Epithelial cell of proximal tubule (primary cell): ENCODE results near the gene ENOX1. TPM values are rescaled to one million over a fixed set of nuclear protein-coding genes. Genes with fewer than 3 reads are reported as not detected.

Experiments
- DNase-seq: peaks from one replicate; pipeline ENCODE4 v3.0.0-alpha.2; 2011; ENCODE audit warnings: low read depth
- H3K4me3 ChIP-seq: 2 replicates; pipeline ENCODE4 v1.5.1; 2011; ENCODE audit warnings: low read depth, mild to moderate bottlenecking, low read length
- total RNA-seq: library from RNA; depleted of rRNA; stranded (reverse); fragments of >200 nt; gene quantifications from 2 replicates; pipeline ENCODE4 v1.2.3, GENCODE V29; 2015
- TF ChIP-seq, protein P1 (sequence below): conservative IDR thresholded peaks from 2 replicates; pipeline ENCODE4 v1.5.1; 2012; ENCODE audit warnings: low read depth, mild to moderate bottlenecking, low read length

Gene ENOX1
- total RNA-seq, 1 donor from 2014 or later = 0.17 TPM

DNA sequence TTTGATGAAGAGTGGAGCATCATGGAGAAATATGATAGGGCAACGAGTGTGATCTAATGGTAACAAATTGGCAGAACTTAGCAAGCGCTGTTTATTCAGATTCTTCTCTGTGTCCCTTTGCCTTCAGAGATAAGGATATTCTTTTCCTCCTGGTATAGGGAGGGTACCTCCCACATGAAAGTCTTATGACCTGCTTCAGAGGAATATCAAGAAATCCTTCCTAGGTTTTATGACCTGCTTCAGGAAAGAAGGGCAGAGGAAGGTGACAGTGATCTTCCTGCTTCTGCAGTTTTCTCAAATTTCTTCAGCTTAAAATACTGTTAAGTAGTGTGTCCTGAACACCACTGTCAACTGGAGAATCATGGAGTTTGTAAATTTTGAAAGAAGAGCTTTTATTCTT is 619.0 kb downstream of the ENOX1 start:
- TF ChIP-seq, protein P1, sequence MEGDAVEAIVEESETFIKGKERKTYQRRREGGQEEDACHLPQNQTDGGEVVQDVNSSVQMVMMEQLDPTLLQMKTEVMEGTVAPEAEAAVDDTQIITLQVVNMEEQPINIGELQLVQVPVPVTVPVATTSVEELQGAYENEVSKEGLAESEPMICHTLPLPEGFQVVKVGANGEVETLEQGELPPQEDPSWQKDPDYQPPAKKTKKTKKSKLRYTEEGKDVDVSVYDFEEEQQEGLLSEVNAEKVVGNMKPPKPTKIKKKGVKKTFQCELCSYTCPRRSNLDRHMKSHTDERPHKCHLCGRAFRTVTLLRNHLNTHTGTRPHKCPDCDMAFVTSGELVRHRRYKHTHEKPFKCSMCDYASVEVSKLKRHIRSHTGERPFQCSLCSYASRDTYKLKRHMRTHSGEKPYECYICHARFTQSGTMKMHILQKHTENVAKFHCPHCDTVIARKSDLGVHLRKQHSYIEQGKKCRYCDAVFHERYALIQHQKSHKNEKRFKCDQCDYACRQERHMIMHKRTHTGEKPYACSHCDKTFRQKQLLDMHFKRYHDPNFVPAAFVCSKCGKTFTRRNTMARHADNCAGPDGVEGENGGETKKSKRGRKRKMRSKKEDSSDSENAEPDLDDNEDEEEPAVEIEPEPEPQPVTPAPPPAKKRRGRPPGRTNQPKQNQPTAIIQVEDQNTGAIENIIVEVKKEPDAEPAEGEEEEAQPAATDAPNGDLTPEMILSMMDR = no peak
- no peak for DNase-seq
- H3K4me3 ChIP-seq = no peak overlapping the region

DNA sequence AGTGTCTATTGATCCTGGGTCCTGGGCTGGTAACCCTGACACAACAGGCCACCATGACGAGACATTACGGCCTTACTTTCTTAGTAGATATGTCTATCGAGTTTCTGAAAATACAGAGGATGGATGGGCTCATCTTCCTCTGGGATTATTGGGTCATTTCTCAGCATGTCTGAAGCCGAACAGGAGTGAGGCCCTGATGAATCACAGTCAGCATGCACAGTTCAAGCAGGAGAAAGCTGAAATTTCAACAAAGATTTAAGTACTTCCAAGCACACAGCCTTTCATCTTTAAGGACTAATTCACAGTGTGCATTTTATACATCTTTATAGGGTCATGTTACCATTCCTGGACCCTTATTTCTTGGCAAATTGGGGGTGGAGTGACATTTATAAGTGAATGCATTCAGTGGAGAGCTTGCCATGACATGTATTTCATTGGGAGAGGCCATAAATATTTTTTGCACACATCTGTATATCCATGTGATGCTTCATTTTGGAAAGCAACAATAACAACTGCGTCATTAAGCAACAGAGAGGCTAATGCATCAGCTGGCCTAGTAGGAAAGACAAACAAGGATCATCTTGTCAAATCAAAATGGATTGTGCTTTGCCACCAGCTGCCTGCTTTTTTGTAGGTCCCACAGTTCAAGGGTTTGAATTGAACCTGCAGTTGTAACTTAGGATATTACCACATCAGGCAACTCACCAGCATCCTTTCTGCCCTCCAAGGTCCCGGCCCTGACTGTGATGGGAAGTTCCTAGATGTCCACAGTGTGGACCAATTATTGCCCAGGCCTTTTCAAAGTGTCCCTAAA is 619.9 kb downstream of the ENOX1 start:
- H3K4me3 ChIP-seq = no peak overlapping the region
- TF ChIP-seq, protein P1 = no peak
- no peak for DNase-seq

Other genes with a start within 250 kb of the ENOX1 start
- 4.0 and 46.3 TPM in 2 replicates for gene CCDC122, start 92.8 kb upstream of the ENOX1 start, total RNA-seq
- 3.5 and 8.3 TPM in 2 replicates for gene LACC1, start 92.9 kb upstream of the ENOX1 start, total RNA-seq